Hepatocyte (in vitro differentiated cells): ENCODE results near the gene ADA.

ENCODE experiments used
- CTCF ChIP-seq: fragments of 200-600 bp; sonication (generic); IDR thresholded peaks from 2 replicates; pipeline ENCODE4 v1.5.1; 2016; ENCODE audit warnings: antibody characterized with exemption, mild to moderate bottlenecking; ENCODE audit not compliant: poor library complexity
- EZH2 ChIP-seq: fragments of 200-600 bp; sonication (generic); IDR thresholded peaks from 2 replicates; pipeline ENCODE4 v1.6.1; 2016; ENCODE audit warnings: antibody characterized with exemption, mild to moderate bottlenecking, borderline replicate concordance
- EZH2phosphoT487 ChIP-seq: fragments of 200-600 bp; sonication (generic); IDR thresholded peaks from one replicate; pipeline ENCODE4 v1.6.1; 2018; ENCODE audit warnings: antibody characterized with exemption, mild to moderate bottlenecking, low read depth, moderate library complexity; ENCODE audit not compliant: unreplicated experiment, severe bottlenecking

- TF ChIP-seq CTCF (no peak), EZH2 (no peak), EZH2phosphoT487 (no peak)
Measured at GRCh38 chr20:44657875-44658274, 6.4 kb upstream of the ADA start.
